DND-41 (cell line): Measurements from ENCODE around the gene POLR3A.

Experiments
- ATAC-seq: fragments of 200-7000 bp; cut with Tn5 transposase; 3 replicates; pipeline ENCODE4 v1.9.1; 2021; ENCODE audit warnings: low read depth; ENCODE audit not compliant: insufficient read depth
- DNase-seq: peaks from one replicate; pipeline ENCODE4 v3.0.0-alpha.2; 2020
- H2AFZ ChIP-seq: 2 replicates; pipeline ENCODE4 v1.6.0; 2012; ENCODE audit warnings: low read depth, low read length
- H3K27ac ChIP-seq: 2 replicates; pipeline ENCODE4 v1.5.1; 2012; ENCODE audit warnings: low read length, inconsistent platforms
- H3K27me3 ChIP-seq: fragments of 200-600 bp; sonication (generic); 2 replicates; pipeline ENCODE4 v1.6.0; 2012; ENCODE audit warnings: low read length, mild to moderate bottlenecking, inconsistent platforms; ENCODE audit not compliant: insufficient read depth, poor library complexity
- H3K36me3 ChIP-seq: 2 replicates; pipeline ENCODE4 v1.5.1; 2012; ENCODE audit warnings: low read length, inconsistent platforms; ENCODE audit not compliant: insufficient read depth
- H3K4me1 ChIP-seq: 2 replicates; pipeline ENCODE4 v1.5.1; 2012; ENCODE audit warnings: mild to moderate bottlenecking, low read length; ENCODE audit not compliant: insufficient read depth
- H3K4me2 ChIP-seq: 2 replicates; pipeline ENCODE4 v1.6.0; 2012; ENCODE audit warnings: mild to moderate bottlenecking, moderate library complexity, low read length, inconsistent platforms; ENCODE audit not compliant: insufficient read depth
- H3K4me3 ChIP-seq, 2 experiments: fragments of 200-600 bp in 1 of 2; shearing (Covaris generic) in 1 of 2; 2 replicates each; pipeline ENCODE4 v1.5.1; 2012 to 2016; ENCODE audit warnings: inconsistent platforms in 2 of 2, low read length in 2 of 2, mild to moderate bottlenecking in 2 of 2, low read depth in 1 of 2, moderate library complexity in 1 of 2
- H3K79me2 ChIP-seq: 2 replicates; pipeline ENCODE4 v1.6.0; 2012; ENCODE audit warnings: low read length, inconsistent platforms; ENCODE audit not compliant: insufficient read depth
- H3K9ac ChIP-seq: 2 replicates; pipeline ENCODE4 v1.6.0; 2012; ENCODE audit warnings: low read depth, mild to moderate bottlenecking, inconsistent platforms, low read length, moderate library complexity
- H3K9me3 ChIP-seq: 2 replicates; pipeline ENCODE4 v1.5.1; 2012; ENCODE audit warnings: low read length, moderate library complexity, mild to moderate bottlenecking, inconsistent platforms; ENCODE audit not compliant: insufficient read depth, severe bottlenecking
- H4K20me1 ChIP-seq: 2 replicates; pipeline ENCODE4 v1.6.0; 2012; ENCODE audit warnings: low read length; ENCODE audit not compliant: insufficient read depth
- EZH2 ChIP-seq: IDR thresholded peaks from 3 replicates; pipeline ENCODE4 v1.6.1; 2012; ENCODE audit warnings: borderline replicate concordance, low read depth, mild to moderate bottlenecking, moderate library complexity, low read length, inconsistent platforms; ENCODE audit not compliant: severe bottlenecking
- TF ChIP-seq, protein P1 (sequence below): IDR thresholded peaks from 2 replicates; pipeline ENCODE4 v1.5.1; 2012; ENCODE audit warnings: borderline replicate concordance, low read length, moderate library complexity, mild to moderate bottlenecking; ENCODE audit not compliant: poor library complexity, severe bottlenecking; ENCODE audit errors: extremely low read depth

POLR3A gene

DNA sequence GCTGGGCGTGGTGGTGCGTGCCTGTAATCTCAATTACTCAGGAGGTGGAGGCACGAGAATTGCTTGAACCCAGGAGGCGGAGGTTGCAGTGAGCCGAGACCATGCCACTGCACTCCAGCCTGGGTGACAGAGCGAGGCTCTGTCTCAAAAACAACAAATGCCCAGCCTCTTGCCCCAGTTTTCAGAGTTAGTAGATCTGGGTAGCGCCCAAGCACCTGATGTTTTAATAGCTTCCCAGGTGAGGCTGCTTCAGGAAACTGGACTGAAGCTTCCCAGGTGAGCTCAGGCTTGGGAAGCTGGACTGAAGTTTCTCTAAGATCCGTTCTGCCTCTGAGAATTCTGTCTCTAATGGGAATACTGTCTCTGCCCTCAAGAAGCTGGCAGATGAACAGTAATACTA, 16.5 kb upstream of the POLR3A start:
- H3K27ac ChIP-seq = no peak overlapping the region

DNA sequence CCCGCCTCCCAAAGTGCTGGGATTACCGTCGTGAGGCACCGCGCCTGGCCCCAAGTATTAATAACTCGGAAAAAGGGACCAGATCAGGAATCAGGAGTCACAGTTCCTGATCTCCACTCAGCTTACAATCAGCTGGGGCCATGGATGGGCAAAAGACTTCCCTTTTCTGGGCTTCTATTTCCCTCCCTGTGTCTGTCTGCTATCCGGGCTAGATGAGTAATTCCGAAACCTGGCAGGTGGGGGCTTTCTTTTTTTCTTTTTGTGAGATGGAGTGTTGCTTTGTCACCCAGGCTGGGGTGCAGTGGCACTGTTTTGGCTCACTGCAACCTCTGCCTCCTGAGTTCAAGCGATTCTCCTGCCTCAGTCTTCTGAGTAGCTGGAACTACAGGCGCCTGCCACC, 15.9 kb upstream of the POLR3A start:
- Histone ChIP-seq H2AFZ (no peak overlapping the region), H4K20me1 (peaks cover 29% of the 10 kb centered on the region), H3K4me3 (no peak overlapping the region), H3K79me2 (peaks cover 6% of the 10 kb centered on the region; the same call in 1 of the 2 replicates), H3K4me2 (no peak overlapping the region), H3K27me3 (no peaks in the 10 kb centered on the region), H3K36me3 (peaks cover 26% of the 10 kb centered on the region), H3K9me3 (no peaks in the 10 kb centered on the region), H3K9ac (no peak overlapping the region), H3K27ac (no peak overlapping the region), H3K4me1 (no peaks in the 10 kb centered on the region; the same call in 1 of the 2 replicates)
- ATAC-seq (no peak), DNase-seq (no peak)
- TF ChIP-seq, protein P1, sequence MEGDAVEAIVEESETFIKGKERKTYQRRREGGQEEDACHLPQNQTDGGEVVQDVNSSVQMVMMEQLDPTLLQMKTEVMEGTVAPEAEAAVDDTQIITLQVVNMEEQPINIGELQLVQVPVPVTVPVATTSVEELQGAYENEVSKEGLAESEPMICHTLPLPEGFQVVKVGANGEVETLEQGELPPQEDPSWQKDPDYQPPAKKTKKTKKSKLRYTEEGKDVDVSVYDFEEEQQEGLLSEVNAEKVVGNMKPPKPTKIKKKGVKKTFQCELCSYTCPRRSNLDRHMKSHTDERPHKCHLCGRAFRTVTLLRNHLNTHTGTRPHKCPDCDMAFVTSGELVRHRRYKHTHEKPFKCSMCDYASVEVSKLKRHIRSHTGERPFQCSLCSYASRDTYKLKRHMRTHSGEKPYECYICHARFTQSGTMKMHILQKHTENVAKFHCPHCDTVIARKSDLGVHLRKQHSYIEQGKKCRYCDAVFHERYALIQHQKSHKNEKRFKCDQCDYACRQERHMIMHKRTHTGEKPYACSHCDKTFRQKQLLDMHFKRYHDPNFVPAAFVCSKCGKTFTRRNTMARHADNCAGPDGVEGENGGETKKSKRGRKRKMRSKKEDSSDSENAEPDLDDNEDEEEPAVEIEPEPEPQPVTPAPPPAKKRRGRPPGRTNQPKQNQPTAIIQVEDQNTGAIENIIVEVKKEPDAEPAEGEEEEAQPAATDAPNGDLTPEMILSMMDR = no peak
- TF ChIP-seq EZH2 = no peak

More for the DNA sequence above, 16.5 kb upstream of the POLR3A start:
- Histone ChIP-seq H3K4me2 (no peak overlapping the region), H3K4me1 (no peaks in the 10 kb centered on the region; the same call in 1 of the 2 replicates), H3K9ac (no peak overlapping the region), H3K9me3 (no peaks in the 10 kb centered on the region), H3K4me3 (no peak overlapping the region), H3K79me2 (peaks cover under 1% of the 10 kb centered on the region; the same call in 1 of the 2 replicates), H3K27me3 (no peaks in the 10 kb centered on the region), H3K36me3 (peaks cover 20% of the 10 kb centered on the region), H2AFZ (no peak overlapping the region), H4K20me1 (peaks cover 23% of the 10 kb centered on the region)
- no peak for ATAC-seq
- TF ChIP-seq, protein P1 = no peak
- TF ChIP-seq EZH2 = no peak
- DNase-seq = no peak

DNA sequence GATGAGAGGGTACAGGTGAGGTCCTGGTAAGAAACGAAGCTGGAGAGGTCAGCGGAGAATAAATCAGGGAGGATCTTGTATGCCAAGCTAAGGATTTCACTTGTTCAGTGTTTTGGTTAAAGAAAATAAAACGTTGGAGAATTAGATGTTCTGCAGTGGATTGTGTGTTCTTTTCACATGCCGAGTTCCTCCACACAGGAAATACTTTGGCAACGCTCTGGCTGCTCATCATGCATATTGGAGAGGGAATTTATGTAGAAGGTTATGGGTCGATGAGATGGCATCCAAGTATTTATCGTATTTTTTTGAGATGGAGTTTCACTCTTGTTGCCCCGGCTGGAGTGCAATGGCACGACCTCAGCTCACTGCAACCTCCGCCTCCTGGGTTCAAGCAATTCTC, 15.4 kb upstream of the POLR3A start:
- Histone ChIP-seq H4K20me1 (peaks cover 34% of the 10 kb centered on the region), H3K27me3 (no peaks in the 10 kb centered on the region), H3K4me1 (no peaks in the 10 kb centered on the region; the same call in 1 of the 2 replicates), H3K4me2 (no peak overlapping the region), H3K36me3 (peaks cover 31% of the 10 kb centered on the region), H3K79me2 (peaks cover 11% of the 10 kb centered on the region; the same call in 1 of the 2 replicates), H3K27ac (no peak overlapping the region), H3K9ac (no peak overlapping the region), H2AFZ (no peak overlapping the region), H3K4me3 (no peak overlapping the region), H3K9me3 (no peaks in the 10 kb centered on the region)
- TF ChIP-seq EZH2 = no peak
- TF ChIP-seq, protein P1 = no peak
- DNase-seq = no peak
- ATAC-seq = no peak

DNA sequence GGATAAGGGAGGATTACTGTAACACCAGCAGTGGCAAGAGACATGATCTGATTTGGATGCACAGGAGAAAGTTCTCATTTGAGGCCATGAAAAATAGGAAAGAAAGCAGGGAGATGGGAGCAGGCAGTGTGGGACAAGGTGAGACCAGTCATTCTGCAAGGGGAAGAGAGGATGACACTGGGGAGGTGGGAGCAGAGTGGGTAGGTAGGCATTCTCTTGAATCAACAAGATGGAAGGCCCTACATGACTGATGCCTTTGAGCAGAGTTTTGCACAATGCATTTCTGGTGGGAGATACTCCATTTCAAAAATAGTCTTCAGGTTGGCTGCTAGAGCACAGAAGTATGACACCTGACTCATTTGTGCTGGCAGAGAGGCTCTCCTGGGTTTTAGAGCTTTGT, 14.9 kb upstream of the POLR3A start:
- ATAC-seq (no peak), DNase-seq (no peak)
- TF ChIP-seq, protein P1 = no peak
- no peak for TF ChIP-seq EZH2
- Histone ChIP-seq H3K4me1 (peaks cover 1% of the 10 kb centered on the region), H3K4me2 (no peak overlapping the region), H3K27me3 (no peaks in the 10 kb centered on the region), H3K79me2 (peaks cover 16% of the 10 kb centered on the region; the same call in 1 of the 2 replicates), H3K9ac (no peak overlapping the region), H3K4me3 (no peak overlapping the region), H3K9me3 (no peaks in the 10 kb centered on the region), H3K27ac (no peak overlapping the region), H2AFZ (no peak overlapping the region), H4K20me1 (peaks cover 39% of the 10 kb centered on the region), H3K36me3 (peaks cover 36% of the 10 kb centered on the region)
